ENCODE data around the gene CHKA. TPM values are rescaled to one million over a fixed set of nuclear protein-coding genes. Genes with fewer than 3 reads are reported as not detected.

Gene CHKA
- total and polyA plus RNA-seq, 9 of the 15 experiments (the other 6 are each of a cell fraction or from before 2014, with no cell fraction given) = 3.6 to 37.0 (median 30.2) TPM

GRCh38 chr11:68038226-68038717, 82.9 kb downstream of the CHKA start (continued):
- TF ChIP-seq, protein P1, sequence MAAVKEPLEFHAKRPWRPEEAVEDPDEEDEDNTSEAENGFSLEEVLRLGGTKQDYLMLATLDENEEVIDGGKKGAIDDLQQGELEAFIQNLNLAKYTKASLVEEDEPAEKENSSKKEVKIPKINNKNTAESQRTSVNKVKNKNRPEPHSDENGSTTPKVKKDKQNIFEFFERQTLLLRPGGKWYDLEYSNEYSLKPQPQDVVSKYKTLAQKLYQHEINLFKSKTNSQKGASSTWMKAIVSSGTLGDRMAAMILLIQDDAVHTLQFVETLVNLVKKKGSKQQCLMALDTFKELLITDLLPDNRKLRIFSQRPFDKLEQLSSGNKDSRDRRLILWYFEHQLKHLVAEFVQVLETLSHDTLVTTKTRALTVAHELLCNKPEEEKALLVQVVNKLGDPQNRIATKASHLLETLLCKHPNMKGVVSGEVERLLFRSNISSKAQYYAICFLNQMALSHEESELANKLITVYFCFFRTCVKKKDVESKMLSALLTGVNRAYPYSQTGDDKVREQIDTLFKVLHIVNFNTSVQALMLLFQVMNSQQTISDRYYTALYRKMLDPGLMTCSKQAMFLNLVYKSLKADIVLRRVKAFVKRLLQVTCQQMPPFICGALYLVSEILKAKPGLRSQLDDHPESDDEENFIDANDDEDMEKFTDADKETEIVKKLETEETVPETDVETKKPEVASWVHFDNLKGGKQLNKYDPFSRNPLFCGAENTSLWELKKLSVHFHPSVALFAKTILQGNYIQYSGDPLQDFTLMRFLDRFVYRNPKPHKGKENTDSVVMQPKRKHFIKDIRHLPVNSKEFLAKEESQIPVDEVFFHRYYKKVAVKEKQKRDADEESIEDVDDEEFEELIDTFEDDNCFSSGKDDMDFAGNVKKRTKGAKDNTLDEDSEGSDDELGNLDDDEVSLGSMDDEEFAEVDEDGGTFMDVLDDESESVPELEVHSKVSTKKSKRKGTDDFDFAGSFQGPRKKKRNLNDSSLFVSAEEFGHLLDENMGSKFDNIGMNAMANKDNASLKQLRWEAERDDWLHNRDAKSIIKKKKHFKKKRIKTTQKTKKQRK (IDR thresholded peaks at IDR 0.05; ENCODE audit: borderline replicate concordance, low read depth, low read length) = no peak
- no peak for TF ChIP-seq CBX2 (IDR thresholded peaks at IDR 0.05; ENCODE audit: insufficient read depth, low read length, poor library complexity, severe bottlenecking)
- no peak for TF ChIP-seq BACH1 (tag; IDR thresholded peaks at IDR 0.05)
- no peak for TF ChIP-seq HMGN3 (IDR thresholded peaks at IDR 0.05; ENCODE audit: borderline replicate concordance, extremely low read depth, insufficient read length, low read depth, low read length)
- peak; percentile 82 for TF ChIP-seq ZBTB7A (IDR thresholded peaks at IDR 0.05; ENCODE audit: borderline replicate concordance, control insufficient read depth, low read depth, low read length)
- no peak for TF ChIP-seq E2F4 (CRISPR knock-in tag; IDR thresholded peaks at IDR 0.05; ENCODE audit: low read depth)
- no peak for TF ChIP-seq ZNF584 (CRISPR knock-in tag; IDR thresholded peaks at IDR 0.05; ENCODE audit: low read depth)
- no peak for TF ChIP-seq TEAD4 (IDR thresholded peaks at IDR 0.05; ENCODE audit: low read length)
- TF ChIP-seq TEAD4 (CRISPR knock-in tag; IDR thresholded peaks at IDR 0.05; ENCODE audit: borderline replicate concordance) = no peak
- no peak for TF ChIP-seq ZFP36 (IDR thresholded peaks at IDR 0.05; ENCODE audit: low read depth, low read length, partially characterized antibody)
- no peak for TF ChIP-seq KLF10 (CRISPR knock-in tag; IDR thresholded peaks at IDR 0.05)
- TF ChIP-seq SP2 (IDR thresholded peaks at IDR 0.05; ENCODE audit: extremely low read depth, low read depth, low read length, poor library complexity, severe bottlenecking) = no peak
- no peak for TF ChIP-seq HNRNPL (IDR thresholded peaks at IDR 0.05; ENCODE audit: low read depth, low read length)
- no peak for TF ChIP-seq PHF8 (IDR thresholded peaks at IDR 0.05; ENCODE audit: borderline replicate concordance, low read length)
- TF ChIP-seq ZNF766 (CRISPR knock-in tag; conservative IDR thresholded peaks at IDR 0.05) = no peak; the same call in 1 of the 2 replicates
- no peak for TF ChIP-seq SMAD1 (IDR thresholded peaks at IDR 0.05; ENCODE audit: low read depth, low read length, partially characterized antibody)
- TF ChIP-seq GTF2B (IDR thresholded peaks at IDR 0.05; ENCODE audit: extremely low read depth, insufficient read length) = no peak
- TF ChIP-seq ZMIZ1 (IDR thresholded peaks at IDR 0.05; ENCODE audit: low read depth in 2 of 2, low read length in 2 of 2) = no peak
- TF ChIP-seq PHF21A (IDR thresholded peaks at IDR 0.05; ENCODE audit: borderline replicate concordance, low read depth) = no peak
